ENCODE results near the gene RBM20.

RBM20 gene

GRCh38 chr10:110789604-110790433, 145.7 kb downstream of the RBM20 start:
- no peak overlapping the region for H3K4me3 ChIP-seq (ENCODE audit: control insufficient read depth in 1 of 7, extremely low read depth in 1 of 7, insufficient read depth in 4 of 7, low read depth in 2 of 7, low read length in 6 of 7)
- CTCF ChIA-PET, result no interaction called here
- no peaks in the 10 kb centered on the region for H3K36me3 ChIP-seq (ENCODE audit: control insufficient read depth in 4 of 4, insufficient read depth in 4 of 4, low read length in 3 of 4)
- H3K27me3 ChIP-seq (replicated peaks in 2 of 5; ENCODE audit: control insufficient read depth in 4 of 5, insufficient read depth in 5 of 5, low read length in 4 of 5), result no peaks in the 10 kb centered on the region
- POLR2A ChIA-PET, result interaction anchor here (0.7 kb wide), 1 partner anchor 118 kb away, joined by 3 read pairs; no protein-coding TSS in a partner anchor
- H3K4me1 ChIP-seq (ENCODE audit: control extremely low read depth in 1 of 4, control insufficient read depth in 4 of 4, insufficient read depth in 4 of 4, low read length in 3 of 4), result no peaks in the 10 kb centered on the region
- no peaks in the 10 kb centered on the region for H3K9me3 ChIP-seq (ENCODE audit: control extremely low read depth in 1 of 5, control insufficient read depth in 4 of 5, insufficient read depth in 2 of 5, low read depth in 1 of 5, low read length in 4 of 5)
- no peak for DNase-seq
- WGBS (ENCODE audit: insufficient coverage), result 96% methylated on average over 6 of the region's 10 CpGs
- no peak overlapping the region for H3K27ac ChIP-seq (ENCODE audit: insufficient read depth in 1 of 2, low read depth in 1 of 2, low read length in 2 of 2, poor library complexity in 1 of 2, severe bottlenecking in 2 of 2)

GRCh38 chr10:110790913-110791506, 146.9 kb downstream of the RBM20 start:
- POLR2A ChIA-PET, result no interaction called here
- Histone ChIP-seq H3K9me3 (ENCODE audit: control extremely low read depth in 1 of 5, control insufficient read depth in 4 of 5, insufficient read depth in 2 of 5, low read depth in 1 of 5, low read length in 4 of 5) (no peaks in the 10 kb centered on the region), H3K4me1 (ENCODE audit: control extremely low read depth in 1 of 4, control insufficient read depth in 4 of 4, insufficient read depth in 4 of 4, low read length in 3 of 4) (no peaks in the 10 kb centered on the region), H3K36me3 (ENCODE audit: control insufficient read depth in 4 of 4, insufficient read depth in 4 of 4, low read length in 3 of 4) (no peaks in the 10 kb centered on the region), H3K27me3 (replicated peaks in 2 of 5; ENCODE audit: control insufficient read depth in 4 of 5, insufficient read depth in 5 of 5, low read length in 4 of 5) (no peaks in the 10 kb centered on the region), H3K27ac (ENCODE audit: insufficient read depth in 1 of 2, low read depth in 1 of 2, low read length in 2 of 2, poor library complexity in 1 of 2, severe bottlenecking in 2 of 2) (no peak overlapping the region), H3K4me3 (ENCODE audit: control insufficient read depth in 1 of 7, extremely low read depth in 1 of 7, insufficient read depth in 4 of 7, low read depth in 2 of 7, low read length in 6 of 7) (no peak overlapping the region)
- WGBS (ENCODE audit: insufficient coverage), result 90% methylated on average over 7 of the region's 8 CpGs
- CTCF ChIA-PET, result interaction anchor here (1.4 to 3.7 kb wide), 2 partner anchors 12 to 26 kb away, joined by 3 to 28 read pairs; no protein-coding TSS in a partner anchor
- DNase-seq, result no peak

GRCh38 chr10:110791541-110792073, 147.5 kb downstream of the RBM20 start:
- DNase-seq, result no peak
- Histone ChIP-seq H3K36me3 (ENCODE audit: control insufficient read depth in 4 of 4, insufficient read depth in 4 of 4, low read length in 3 of 4) (no peaks in the 10 kb centered on the region), H3K9me3 (ENCODE audit: control extremely low read depth in 1 of 5, control insufficient read depth in 4 of 5, insufficient read depth in 2 of 5, low read depth in 1 of 5, low read length in 4 of 5) (no peaks in the 10 kb centered on the region), H3K4me1 (ENCODE audit: control extremely low read depth in 1 of 4, control insufficient read depth in 4 of 4, insufficient read depth in 4 of 4, low read length in 3 of 4) (no peaks in the 10 kb centered on the region), H3K4me3 (ENCODE audit: control insufficient read depth in 1 of 7, extremely low read depth in 1 of 7, insufficient read depth in 4 of 7, low read depth in 2 of 7, low read length in 6 of 7) (no peak overlapping the region), H3K27me3 (replicated peaks in 2 of 5; ENCODE audit: control insufficient read depth in 4 of 5, insufficient read depth in 5 of 5, low read length in 4 of 5) (no peaks in the 10 kb centered on the region), H3K27ac (ENCODE audit: insufficient read depth in 1 of 2, low read depth in 1 of 2, low read length in 2 of 2, poor library complexity in 1 of 2, severe bottlenecking in 2 of 2) (no peak overlapping the region)
- POLR2A ChIA-PET, result no interaction called here
- CTCF ChIA-PET, result interaction anchor here (1.4 to 3.7 kb wide), 2 partner anchors 12 to 26 kb away, joined by 3 to 28 read pairs; no protein-coding TSS in a partner anchor
- WGBS (ENCODE audit: insufficient coverage), result 100% methylated on average over 3 of the region's 4 CpGs

- Histone ChIP-seq H3K4me3 (ENCODE audit: control insufficient read depth in 1 of 7, extremely low read depth in 1 of 7, insufficient read depth in 4 of 7, low read depth in 2 of 7, low read length in 6 of 7) (no peak overlapping the region), H3K27me3 (replicated peaks in 2 of 5; ENCODE audit: control insufficient read depth in 4 of 5, insufficient read depth in 5 of 5, low read length in 4 of 5) (no peaks in the 10 kb centered on the region), H3K9me3 (ENCODE audit: control extremely low read depth in 1 of 5, control insufficient read depth in 4 of 5, insufficient read depth in 2 of 5, low read depth in 1 of 5, low read length in 4 of 5) (no peaks in the 10 kb centered on the region), H3K36me3 (ENCODE audit: control insufficient read depth in 4 of 4, insufficient read depth in 4 of 4, low read length in 3 of 4) (no peaks in the 10 kb centered on the region), H3K27ac (ENCODE audit: insufficient read depth in 1 of 2, low read depth in 1 of 2, low read length in 2 of 2, poor library complexity in 1 of 2, severe bottlenecking in 2 of 2) (no peak overlapping the region), H3K4me1 (ENCODE audit: control extremely low read depth in 1 of 4, control insufficient read depth in 4 of 4, insufficient read depth in 4 of 4, low read length in 3 of 4) (no peaks in the 10 kb centered on the region)
- DNase-seq, result no peak
- WGBS (ENCODE audit: insufficient coverage), result 100% methylated on average over 3 of the region's 3 CpGs
- POLR2A ChIA-PET, result no interaction called here
- CTCF ChIA-PET, result interaction anchor here (1.1 to 3.7 kb wide), 2 partner anchors 11 to 32 kb away, joined by 3 to 28 read pairs; no protein-coding TSS in a partner anchor
Observed at GRCh38 chr10:110792476-110793125, 148.5 kb downstream of the RBM20 start.

- DNase-seq, result no peak
- Histone ChIP-seq H3K4me1 (ENCODE audit: control extremely low read depth in 1 of 4, control insufficient read depth in 4 of 4, insufficient read depth in 4 of 4, low read length in 3 of 4) (no peaks in the 10 kb centered on the region), H3K9me3 (ENCODE audit: control extremely low read depth in 1 of 5, control insufficient read depth in 4 of 5, insufficient read depth in 2 of 5, low read depth in 1 of 5, low read length in 4 of 5) (no peaks in the 10 kb centered on the region), H3K4me3 (ENCODE audit: control insufficient read depth in 1 of 7, extremely low read depth in 1 of 7, insufficient read depth in 4 of 7, low read depth in 2 of 7, low read length in 6 of 7) (no peak overlapping the region), H3K27me3 (replicated peaks in 2 of 5; ENCODE audit: control insufficient read depth in 4 of 5, insufficient read depth in 5 of 5, low read length in 4 of 5) (no peaks in the 10 kb centered on the region), H3K36me3 (ENCODE audit: control insufficient read depth in 4 of 4, insufficient read depth in 4 of 4, low read length in 3 of 4) (no peaks in the 10 kb centered on the region), H3K27ac (ENCODE audit: insufficient read depth in 1 of 2, low read depth in 1 of 2, low read length in 2 of 2, poor library complexity in 1 of 2, severe bottlenecking in 2 of 2) (no peak overlapping the region)
- 97% methylated on average over 7 of the region's 9 CpGs for WGBS (ENCODE audit: insufficient coverage)
- ChIA-PET CTCF (interaction anchor here (1.1 to 3.7 kb wide), 2 partner anchors 10 to 33 kb away, joined by 3 to 28 read pairs; no protein-coding TSS in a partner anchor), POLR2A (no interaction called here)
Observed at GRCh38 chr10:110793128-110793812, 149.1 kb downstream of the RBM20 start.

GRCh38 chr10:110793886-110794285, 149.8 kb downstream of the RBM20 start:
- 98% methylated on average over 4 of the region's 6 CpGs for WGBS (ENCODE audit: insufficient coverage)
- H3K27ac ChIP-seq (ENCODE audit: insufficient read depth in 1 of 2, low read depth in 1 of 2, low read length in 2 of 2, poor library complexity in 1 of 2, severe bottlenecking in 2 of 2), result no peak overlapping the region
- POLR2A ChIA-PET, result no interaction called here

More at GRCh38 chr10:110793886-110794285, 149.8 kb downstream of the RBM20 start:
- CTCF ChIA-PET, result interaction anchor here (0.6 to 3.7 kb wide), 2 partner anchors 9 to 23 kb away, joined by 3 to 28 read pairs; no protein-coding TSS in a partner anchor
- DNase-seq, result no peak
- H3K9me3 ChIP-seq (ENCODE audit: control extremely low read depth in 1 of 5, control insufficient read depth in 4 of 5, insufficient read depth in 2 of 5, low read depth in 1 of 5, low read length in 4 of 5), result no peaks in the 10 kb centered on the region
- H3K36me3 ChIP-seq (ENCODE audit: control insufficient read depth in 4 of 4, insufficient read depth in 4 of 4, low read length in 3 of 4), result no peaks in the 10 kb centered on the region
- no peaks in the 10 kb centered on the region for H3K27me3 ChIP-seq (replicated peaks in 2 of 5; ENCODE audit: control insufficient read depth in 4 of 5, insufficient read depth in 5 of 5, low read length in 4 of 5)
- no peak overlapping the region for H3K4me3 ChIP-seq (ENCODE audit: control insufficient read depth in 1 of 7, extremely low read depth in 1 of 7, insufficient read depth in 4 of 7, low read depth in 2 of 7, low read length in 6 of 7)
- no peaks in the 10 kb centered on the region for H3K4me1 ChIP-seq (ENCODE audit: control extremely low read depth in 1 of 4, control insufficient read depth in 4 of 4, insufficient read depth in 4 of 4, low read length in 3 of 4)
